Thyroid gland (tissue), 4 donors: Measurements from ENCODE around the gene A2M.

Source experiments
- CTCF ChIP-seq, 6 experiments: fragments of 200-600 bp in 3 of 6; fragments of 450-650 bp in 3 of 6; sonication (generic) in 3 of 6; IDR thresholded peaks; one replicate each; pipeline ENCODE4 v1.5.1; 2016 to 2019; ENCODE audit warnings: antibody characterized with exemption in 6 of 6, mild to moderate bottlenecking in 2 of 6, inconsistent platforms in 1 of 6, moderate library complexity in 1 of 6
- POLR2A ChIP-seq, 2 donors: fragments of 450-650 bp; IDR thresholded peaks; one replicate each; pipeline ENCODE4 v1.6.1; 2017; ENCODE audit warnings: antibody characterized with exemption in 2 of 2, mild to moderate bottlenecking in 2 of 2, moderate library complexity in 1 of 2

- TF ChIP-seq CTCF (IDR thresholded peaks at IDR 0.05) (no peak), POLR2A (IDR thresholded peaks at IDR 0.05) (no peak)
Observed at GRCh38 chr12:9073076-9073475, 42.6 kb downstream of the A2M start.
